A549 (cell line): ENCODE results near the gene STRBP. TPM values are rescaled to one million over a fixed set of nuclear protein-coding genes. Genes with fewer than 3 reads are reported as not detected.
"Not testable (repeated sequence)": the region's sequence is repeated elsewhere in the genome, so short reads cannot be mapped to it uniquely, and the experiment has no call there.

ENCODE experiments used
- ATAC-seq, 2 experiments: fragments of 200-7000 bp in 1 of 2; fragments of >200 bp in 1 of 2; cut with Nextera tagmentation in 1 of 2; cut with Tn5 transposase in 1 of 2; 3 replicates each; pipeline versions ENCODE4 v1.8.0 to v1.9.1; 2018 to 2020; ENCODE audit warnings: mild to moderate bottlenecking in 1 of 2, moderate library complexity in 1 of 2
- CTCF ChIA-PET: fragments of 300-600 bp; sonication (Branson Sonifier 250); formaldehyde crosslinking; extraction: SDS; loops from one replicate; lab custom pipeline; 2021; ENCODE audit warnings: antibody characterized with exemption, inconsistent platforms; lab: Yijun Ruan, JAX
- POLR2A ChIA-PET: fragments of 350-600 bp; formaldehyde crosslinking; extraction: SDS; loops from one replicate; lab custom pipeline; 2021; ENCODE audit warnings: antibody characterized with exemption, inconsistent platforms; lab: Yijun Ruan, JAX
- DNase-seq, 2 experiments: peaks; one replicate each; pipeline versions ENCODE4 v3.0.0 to v3.0.0-alpha.2; 2011 to 2016; ENCODE audit warnings: low read depth in 1 of 2, low spot score in 1 of 2
- FAIRE-seq: peaks from 2 replicates; lab custom pipeline; 2011; peaks lifted over from hg19 to GRCh38; lab: Jason Lieb, UNC
- H3K27ac ChIP-seq, 2 experiments: fragments of >200 bp; sonication (Bioruptor Twin); formaldehyde crosslinking; 3 replicates each; pipeline ENCODE4 v1.5.1; 2016 to 2017
- H3K4me1 ChIP-seq: fragments of >200 bp; sonication (Bioruptor Twin); formaldehyde crosslinking; 3 replicates; pipeline ENCODE4 v1.6.1; 2016
- H3K4me2 ChIP-seq: fragments of >200 bp; sonication (Bioruptor Twin); formaldehyde crosslinking; 3 replicates; pipeline ENCODE4 v1.6.1; 2016
- H3K4me3 ChIP-seq: fragments of >200 bp; sonication (Bioruptor Twin); formaldehyde crosslinking; 3 replicates; pipeline ENCODE4 v1.5.1; 2016
- H3K9me3 ChIP-seq: fragments of >200 bp; sonication (Bioruptor Twin); formaldehyde crosslinking; 3 replicates; pipeline ENCODE4 v1.6.1; 2016
- CBX8 ChIP-seq: fragments of 200-600 bp; sonication (generic); IDR thresholded peaks from 2 replicates; pipeline ENCODE4 v1.6.1; 2016
- ESRRA ChIP-seq: fragments of 150-350 bp; IDR thresholded peaks from 2 replicates; pipeline ENCODE4 v1.6.1; 2014; ENCODE audit warnings: mild to moderate bottlenecking, low read length, borderline replicate concordance
- FOSB ChIP-seq: fragments of 250-450 bp; sonication (Bioruptor Pico); IDR thresholded peaks from 2 replicates; pipeline ENCODE4 v1.5.0; 2020; ENCODE audit warnings: mild to moderate bottlenecking, moderate library complexity
- FOSL2 ChIP-seq, 2 experiments: fragments of 450-650 bp in 1 of 2; fragments of >200 bp in 1 of 2; sonication (Bioruptor Twin) in 1 of 2; formaldehyde crosslinking; IDR thresholded peaks; 2 replicates each; pipeline versions ENCODE4 v1.5.0 to v1.6.1; 2016 to 2020; ENCODE audit warnings: mild to moderate bottlenecking in 1 of 2, moderate library complexity in 1 of 2
- HOXB5 ChIP-seq: fragments of 250-450 bp; sonication (Bioruptor Pico); IDR thresholded peaks from 2 replicates; pipeline ENCODE4 v1.5.0; 2020; ENCODE audit warnings: mild to moderate bottlenecking, moderate library complexity
- KDM5A ChIP-seq: fragments of 200-600 bp; sonication (generic); IDR thresholded peaks from 2 replicates; pipeline ENCODE4 v1.6.1; 2016; ENCODE audit warnings: antibody characterized with exemption, mild to moderate bottlenecking
- MAFK ChIP-seq: fragments of 450-650 bp; IDR thresholded peaks from 2 replicates; pipeline ENCODE4 v1.6.1; 2014; ENCODE audit not compliant: partially characterized antibody
- PHF8 ChIP-seq: fragments of 200-600 bp; sonication (generic); IDR thresholded peaks from 2 replicates; pipeline ENCODE4 v1.6.1; 2016; ENCODE audit warnings: low read depth, mild to moderate bottlenecking, antibody characterized with exemption, moderate library complexity, borderline replicate concordance
- POLR2A ChIP-seq: IDR thresholded peaks from 2 replicates; pipeline ENCODE4 v1.6.1; 2012; ENCODE audit warnings: mild to moderate bottlenecking, low read length
- SMC3 ChIP-seq: fragments of >200 bp; sonication (Bioruptor Twin); formaldehyde crosslinking; IDR thresholded peaks from 3 replicates; pipeline ENCODE4 v1.6.1; 2018; ENCODE audit warnings: inconsistent platforms
- ZFP36 ChIP-seq: fragments of 450-650 bp; IDR thresholded peaks from 2 replicates; pipeline ENCODE4 v1.6.1; 2014; ENCODE audit warnings: borderline replicate concordance; ENCODE audit not compliant: partially characterized antibody
- ZSCAN20 ChIP-seq: fragments of 250-450 bp; sonication (Bioruptor Pico); IDR thresholded peaks from 2 replicates; pipeline ENCODE4 v1.8.0; 2022; ENCODE audit warnings: mild to moderate bottlenecking, moderate library complexity
- WGBS: methylation state at CpG from one replicate; pipeline ENCODE4 v1.1.6; 2017; ENCODE audit errors: missing lambda C conversion rate; 5-methylcytosine and 5-hydroxymethylcytosine counted together
- polyA plus RNA-seq, 4 experiments: library from polyadenylated mRNA; depleted of rRNA in 3 of 4; stranded (reverse); fragments of >200 nt; fragmentation: RNase III in 1 of 4; extraction: RNeasy Plus Mini Kit Qiagen cat#74134 plus additional on column Dnase treatment in 1 of 4; gene quantifications; 2 replicates in 3 of 4; 3 replicates in 1 of 4; pipeline ENCODE4 v1.2.3, GENCODE V29; 2011 to 2017
- TF ChIP-seq, protein P1 (sequence below): fragments of >200 bp; sonication (Bioruptor Twin); formaldehyde crosslinking; IDR thresholded peaks from 3 replicates; pipeline ENCODE4 v1.5.1; 2016
- TF ChIP-seq, protein P2 (sequence below): fragments of 250-450 bp; sonication (Bioruptor Pico); IDR thresholded peaks from 2 replicates; pipeline ENCODE4 v1.5.0; 2020; ENCODE audit warnings: low read depth, mild to moderate bottlenecking, moderate library complexity
- TF ChIP-seq, protein P3 (sequence below): IDR thresholded peaks from 2 replicates; pipeline ENCODE4 v1.6.1; 2012; ENCODE audit warnings: low read depth, borderline replicate concordance

The STRBP gene
- polyA plus RNA-seq, 2 of the 4 experiments (the other 2 are of a cell fraction) = 20.4 to 34.0 TPM

DNA sequence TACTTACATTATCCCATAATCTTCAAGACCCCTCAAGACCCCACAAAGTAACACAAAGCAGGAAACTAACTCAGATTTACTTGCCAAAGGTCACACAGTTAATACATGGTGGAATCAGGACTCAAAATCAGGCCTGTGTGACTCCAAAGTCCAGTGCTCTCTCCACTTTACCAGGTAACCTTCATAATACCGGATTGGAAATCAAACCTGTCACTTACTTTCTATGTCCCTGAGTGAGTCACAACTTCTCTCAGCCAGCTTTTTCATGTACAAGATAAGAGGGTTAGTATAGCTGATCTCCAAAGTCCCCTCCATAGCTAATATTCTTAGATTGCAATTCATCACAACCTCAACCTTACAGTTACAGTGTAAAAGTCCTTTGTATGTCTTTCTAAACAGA is 17.1 kb downstream of the STRBP start:
- no peak for FAIRE-seq
- Histone ChIP-seq H3K27ac (no peak overlapping the region), H3K4me3 (no peak overlapping the region), H3K4me1 (no peaks in the 10 kb centered on the region), H3K4me2 (no peak overlapping the region), H3K9me3 (no peaks in the 10 kb centered on the region)
- no peak for DNase-seq
- CTCF ChIA-PET = interaction anchor here (0.7 to 1.3 kb wide), 2 partner anchors 16 to 498 kb away, joined by 3 to 4 read pairs; no protein-coding TSS in a partner anchor
- TF ChIP-seq, protein P1, sequence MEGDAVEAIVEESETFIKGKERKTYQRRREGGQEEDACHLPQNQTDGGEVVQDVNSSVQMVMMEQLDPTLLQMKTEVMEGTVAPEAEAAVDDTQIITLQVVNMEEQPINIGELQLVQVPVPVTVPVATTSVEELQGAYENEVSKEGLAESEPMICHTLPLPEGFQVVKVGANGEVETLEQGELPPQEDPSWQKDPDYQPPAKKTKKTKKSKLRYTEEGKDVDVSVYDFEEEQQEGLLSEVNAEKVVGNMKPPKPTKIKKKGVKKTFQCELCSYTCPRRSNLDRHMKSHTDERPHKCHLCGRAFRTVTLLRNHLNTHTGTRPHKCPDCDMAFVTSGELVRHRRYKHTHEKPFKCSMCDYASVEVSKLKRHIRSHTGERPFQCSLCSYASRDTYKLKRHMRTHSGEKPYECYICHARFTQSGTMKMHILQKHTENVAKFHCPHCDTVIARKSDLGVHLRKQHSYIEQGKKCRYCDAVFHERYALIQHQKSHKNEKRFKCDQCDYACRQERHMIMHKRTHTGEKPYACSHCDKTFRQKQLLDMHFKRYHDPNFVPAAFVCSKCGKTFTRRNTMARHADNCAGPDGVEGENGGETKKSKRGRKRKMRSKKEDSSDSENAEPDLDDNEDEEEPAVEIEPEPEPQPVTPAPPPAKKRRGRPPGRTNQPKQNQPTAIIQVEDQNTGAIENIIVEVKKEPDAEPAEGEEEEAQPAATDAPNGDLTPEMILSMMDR = no peak
- TF ChIP-seq FOSB (CRISPR knock-in tag) (no peak), FOSL2 (IDR thresholded peaks at IDR 0.05) (no peak), FOSL2 (CRISPR knock-in tag; IDR thresholded peaks at IDR 0.05) (no peak), POLR2A (no peak), MAFK (no peak), PHF8 (no peak), ZFP36 (no peak), HOXB5 (no peak), CBX8 (no peak), SMC3 (no peak)
- TF ChIP-seq, protein P2, sequence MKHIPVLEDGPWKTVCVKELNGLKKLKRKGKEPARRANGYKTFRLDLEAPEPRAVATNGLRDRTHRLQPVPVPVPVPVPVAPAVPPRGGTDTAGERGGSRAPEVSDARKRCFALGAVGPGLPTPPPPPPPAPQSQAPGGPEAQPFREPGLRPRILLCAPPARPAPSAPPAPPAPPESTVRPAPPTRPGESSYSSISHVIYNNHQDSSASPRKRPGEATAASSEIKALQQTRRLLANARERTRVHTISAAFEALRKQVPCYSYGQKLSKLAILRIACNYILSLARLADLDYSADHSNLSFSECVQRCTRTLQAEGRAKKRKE = no peak
- TF ChIP-seq, protein P3, sequence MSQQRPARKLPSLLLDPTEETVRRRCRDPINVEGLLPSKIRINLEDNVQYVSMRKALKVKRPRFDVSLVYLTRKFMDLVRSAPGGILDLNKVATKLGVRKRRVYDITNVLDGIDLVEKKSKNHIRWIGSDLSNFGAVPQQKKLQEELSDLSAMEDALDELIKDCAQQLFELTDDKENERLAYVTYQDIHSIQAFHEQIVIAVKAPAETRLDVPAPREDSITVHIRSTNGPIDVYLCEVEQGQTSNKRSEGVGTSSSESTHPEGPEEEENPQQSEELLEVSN = no peak
- ATAC-seq = no peak
- WGBS = 82% methylated on average over 1 of the region's 1 CpG
- POLR2A ChIA-PET = no interaction called here

DNA sequence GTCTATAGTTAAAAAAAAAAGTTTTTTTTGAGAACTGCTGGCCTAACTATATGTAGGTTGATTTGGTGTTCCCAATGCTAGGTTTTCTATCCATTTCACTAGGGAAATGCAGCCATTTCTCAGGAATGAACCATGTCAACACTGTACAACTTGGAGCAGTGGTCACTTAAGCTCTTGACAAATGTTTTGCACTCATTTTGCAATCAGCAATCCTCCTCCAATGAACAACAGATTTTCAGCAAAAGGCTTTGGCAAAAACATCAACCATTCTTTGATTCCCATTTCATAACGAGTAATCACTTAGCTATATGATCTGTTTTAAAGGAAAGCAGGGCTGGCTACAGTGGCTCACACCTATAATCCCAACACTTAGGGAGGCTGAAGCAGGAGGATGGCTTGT is 17.9 kb downstream of the STRBP start:
- no peak overlapping the region for H3K4me2 ChIP-seq
- no peaks in the 10 kb centered on the region for H3K4me1 ChIP-seq
- H3K9me3 ChIP-seq = no peaks in the 10 kb centered on the region
- CTCF ChIA-PET = no interaction called here
- H3K4me3 ChIP-seq = no peak overlapping the region
- ATAC-seq = no peak
- 69% methylated on average over 1 of the region's 1 CpG for WGBS
- POLR2A ChIA-PET = no interaction called here
- no peak for FAIRE-seq
- TF ChIP-seq KDM5A (no peak), CBX8 (no peak), ZSCAN20 (no peak), ESRRA (no peak)
- TF ChIP-seq, protein P1 = no peak
- DNase-seq = no peak
- H3K27ac ChIP-seq = no peak overlapping the region

DNA sequence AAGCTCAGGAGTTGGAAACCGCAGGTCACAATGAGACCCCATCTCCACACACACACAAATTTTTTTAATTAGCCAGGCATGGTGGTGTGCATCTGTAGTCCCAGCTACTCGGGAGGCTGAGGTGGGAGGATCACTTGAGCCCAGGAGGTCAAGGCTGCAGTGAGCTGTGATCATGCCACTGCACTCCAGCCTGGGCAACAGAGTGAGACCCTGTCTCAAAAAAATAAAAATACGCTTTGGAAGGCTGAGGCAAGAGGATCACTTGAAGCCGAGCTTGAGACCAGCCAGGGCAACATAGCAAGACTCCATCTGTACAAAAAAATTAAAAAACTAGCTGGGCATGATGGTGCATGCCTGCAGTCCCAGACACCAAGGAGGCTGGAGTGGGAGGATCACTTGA is 19.2 kb downstream of the STRBP start:
- H3K27ac ChIP-seq, H3K4me3 ChIP-seq, H3K4me1 ChIP-seq, ATAC-seq, H3K4me2 ChIP-seq, DNase-seq, FAIRE-seq, H3K9me3 ChIP-seq, POLR2A ChIA-PET: not testable (repeated sequence)
- WGBS = 90% methylated on average over 4 of the region's 4 CpGs
- CTCF ChIA-PET = interaction anchor here (1.0 to 1.2 kb wide), 2 partner anchors 11 to 13 kb away, joined by 3 to 5 read pairs; no protein-coding TSS in a partner anchor
